GM19397 (cell line): ENCODE results near the gene TMEM125.

Experiments
- ATAC-seq: cut with Tn5 transposase; IDR thresholded peaks from one replicate; pipeline ENCODE4 v1.9.1; 2021; ENCODE audit warnings: mild to moderate bottlenecking, moderate library complexity; ENCODE audit not compliant: unreplicated experiment

The TMEM125 gene

DNA sequence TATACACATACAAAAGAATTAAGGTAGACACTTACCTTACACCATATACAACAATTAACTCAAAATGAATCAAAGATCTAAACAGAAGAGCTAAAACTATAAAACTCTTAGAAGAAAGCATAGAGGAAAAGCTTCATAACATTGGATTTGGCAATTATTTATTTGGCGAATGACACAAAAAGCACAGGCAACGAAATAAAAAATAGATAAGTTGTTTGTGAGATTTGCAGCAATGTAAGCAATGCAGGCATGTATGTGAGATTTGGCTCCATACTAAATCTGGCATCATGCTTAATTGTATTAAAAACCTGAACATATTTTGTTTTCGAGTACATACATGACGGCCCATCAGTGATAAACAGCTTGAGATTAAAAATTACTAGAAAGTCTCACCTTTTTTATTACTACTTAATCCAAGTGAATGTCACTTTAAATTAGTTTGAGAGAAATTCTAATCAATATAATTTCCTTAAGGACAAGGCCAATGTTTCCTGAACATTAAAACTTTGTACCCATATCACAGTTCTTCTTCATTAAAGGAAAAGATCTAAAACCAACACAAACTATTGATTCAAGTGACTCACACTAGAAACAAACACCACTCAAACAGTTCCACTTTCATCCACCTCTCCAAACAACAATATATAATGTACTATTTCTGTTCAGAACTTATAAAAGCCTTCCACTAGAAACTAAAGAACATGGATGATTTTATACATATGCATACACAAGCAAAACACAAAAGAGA is 23.1 kb upstream of the TMEM125 start:
- ATAC-seq: no peak

DNA sequence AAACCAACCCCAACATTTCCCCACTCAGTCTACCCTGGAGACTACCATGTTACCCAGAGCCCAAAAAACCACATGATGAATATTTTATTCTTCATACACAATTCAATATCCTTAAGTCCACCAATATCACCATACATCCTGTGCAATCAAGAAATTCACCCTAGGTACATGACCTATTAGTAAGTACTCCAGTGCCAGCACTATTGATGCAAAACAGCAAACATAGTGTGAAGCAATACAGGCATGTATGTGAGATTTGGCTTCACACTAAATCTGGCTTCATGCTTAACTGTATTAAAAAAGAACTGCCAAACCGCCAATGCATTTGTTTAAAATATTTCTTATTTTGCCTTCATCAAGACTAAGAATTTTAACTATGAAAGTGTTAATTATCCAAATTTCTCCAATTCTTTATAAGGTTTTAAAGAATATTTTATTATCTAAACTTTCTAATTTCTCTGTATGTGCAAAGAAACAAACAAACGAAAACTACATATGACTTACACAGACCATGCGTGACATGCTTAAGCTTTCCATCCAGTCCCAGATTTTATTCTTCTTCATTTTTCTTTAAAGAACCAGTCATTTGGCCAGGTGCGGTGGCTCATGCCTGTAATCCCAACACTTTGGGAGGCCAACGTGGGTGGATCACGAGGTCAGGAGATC is 22.4 kb upstream of the TMEM125 start:
- ATAC-seq: no peak

DNA sequence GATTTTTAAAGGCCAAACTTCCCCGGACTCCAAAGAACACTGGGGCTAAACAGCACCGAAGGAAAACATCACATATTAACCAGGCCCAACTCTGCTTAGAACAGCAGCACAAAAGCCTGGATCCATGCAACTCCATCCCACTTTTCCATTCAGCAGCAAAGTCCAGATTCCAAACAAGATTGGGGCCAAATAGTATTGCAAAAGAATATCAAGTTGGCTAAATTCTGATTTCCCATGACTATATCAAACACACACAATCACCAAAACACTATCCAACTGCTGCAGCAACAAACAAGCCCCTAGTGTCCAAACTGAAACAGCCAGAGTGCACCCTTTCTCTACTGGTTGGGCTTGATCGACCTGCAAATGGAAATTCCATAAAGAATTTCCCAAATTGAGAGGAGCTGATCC is 19.4 kb upstream of the TMEM125 start:
- no peak for ATAC-seq

DNA sequence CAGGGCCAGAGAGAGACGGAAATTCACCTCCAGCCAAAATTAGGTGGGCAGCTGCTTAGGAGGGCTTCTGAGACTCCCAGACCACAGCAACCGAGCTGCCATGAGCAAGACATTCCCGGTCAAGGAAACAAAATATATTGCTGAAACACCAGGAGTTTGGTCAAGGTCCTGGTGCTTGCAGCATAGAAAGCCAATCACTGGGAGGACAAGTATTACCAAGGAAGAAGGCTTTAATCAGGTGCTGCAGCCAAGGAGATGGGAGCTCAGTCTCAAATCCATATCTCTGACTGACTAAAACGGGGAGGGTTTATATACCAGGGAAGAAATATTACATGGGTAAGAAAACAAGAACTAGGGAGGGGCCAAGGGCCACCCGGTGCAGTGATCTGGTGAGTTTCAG is 18.8 kb upstream of the TMEM125 start:
- no peak for ATAC-seq

DNA sequence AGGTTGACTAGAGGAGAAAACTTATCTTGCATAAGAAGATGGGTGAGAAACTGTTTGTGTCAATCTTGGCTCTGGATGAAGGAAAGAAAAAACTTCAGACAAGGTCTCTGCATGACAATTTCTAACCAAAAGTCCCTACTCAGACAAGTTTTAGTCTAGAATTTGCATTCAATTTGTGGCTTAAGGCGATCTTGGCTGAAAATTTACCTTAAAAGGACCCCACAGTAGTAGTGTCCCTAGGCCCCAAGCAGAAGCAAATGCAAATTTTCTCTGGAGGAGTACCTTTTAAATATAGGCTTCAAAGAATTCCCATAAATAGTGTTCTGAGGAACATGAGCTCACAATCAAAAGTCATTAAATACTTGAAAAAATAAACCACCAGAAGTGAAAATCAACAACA is 17.6 kb upstream of the TMEM125 start:
- no peak for ATAC-seq

DNA sequence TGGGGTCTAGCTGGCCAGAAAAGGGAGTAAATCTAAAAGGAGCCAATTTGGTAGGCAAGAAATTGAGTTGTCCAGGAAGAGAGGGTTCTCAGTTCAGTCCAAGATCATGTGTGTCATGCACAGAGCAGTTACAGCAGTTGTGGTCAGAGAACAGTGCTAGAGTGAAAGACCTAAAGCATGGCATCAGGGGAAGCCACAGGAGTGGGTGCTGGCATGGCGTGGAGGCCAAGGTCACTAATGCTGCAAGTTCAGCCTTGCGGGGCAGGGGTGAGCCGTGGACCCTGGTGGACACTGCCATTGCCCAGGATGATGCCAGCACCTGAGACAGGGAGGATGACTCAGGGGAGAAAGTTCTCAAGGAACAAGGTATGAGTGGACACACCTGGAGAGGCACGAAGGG is 16.6 kb upstream of the TMEM125 start:
- ATAC-seq: no peak

DNA sequence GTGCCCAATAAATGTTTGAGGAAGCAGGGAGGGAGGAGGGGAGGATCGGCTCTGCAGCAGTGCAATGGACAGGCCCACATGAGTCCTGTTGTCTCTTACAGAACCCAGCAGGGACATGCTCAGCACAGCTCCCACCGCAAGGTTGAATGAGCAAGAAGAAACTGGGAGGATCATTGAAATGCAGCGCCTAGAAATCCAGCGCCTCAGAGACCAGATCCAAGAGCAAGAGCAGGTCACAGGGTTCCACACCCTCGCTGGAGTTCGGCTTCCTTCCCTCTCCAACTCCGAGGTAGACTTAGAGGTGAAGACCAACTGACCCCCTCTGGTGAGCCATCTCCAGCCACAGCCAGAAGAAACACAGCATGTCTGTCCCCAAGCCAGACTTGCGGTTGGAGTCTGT is 15.9 kb upstream of the TMEM125 start:
- ATAC-seq: no peak

DNA sequence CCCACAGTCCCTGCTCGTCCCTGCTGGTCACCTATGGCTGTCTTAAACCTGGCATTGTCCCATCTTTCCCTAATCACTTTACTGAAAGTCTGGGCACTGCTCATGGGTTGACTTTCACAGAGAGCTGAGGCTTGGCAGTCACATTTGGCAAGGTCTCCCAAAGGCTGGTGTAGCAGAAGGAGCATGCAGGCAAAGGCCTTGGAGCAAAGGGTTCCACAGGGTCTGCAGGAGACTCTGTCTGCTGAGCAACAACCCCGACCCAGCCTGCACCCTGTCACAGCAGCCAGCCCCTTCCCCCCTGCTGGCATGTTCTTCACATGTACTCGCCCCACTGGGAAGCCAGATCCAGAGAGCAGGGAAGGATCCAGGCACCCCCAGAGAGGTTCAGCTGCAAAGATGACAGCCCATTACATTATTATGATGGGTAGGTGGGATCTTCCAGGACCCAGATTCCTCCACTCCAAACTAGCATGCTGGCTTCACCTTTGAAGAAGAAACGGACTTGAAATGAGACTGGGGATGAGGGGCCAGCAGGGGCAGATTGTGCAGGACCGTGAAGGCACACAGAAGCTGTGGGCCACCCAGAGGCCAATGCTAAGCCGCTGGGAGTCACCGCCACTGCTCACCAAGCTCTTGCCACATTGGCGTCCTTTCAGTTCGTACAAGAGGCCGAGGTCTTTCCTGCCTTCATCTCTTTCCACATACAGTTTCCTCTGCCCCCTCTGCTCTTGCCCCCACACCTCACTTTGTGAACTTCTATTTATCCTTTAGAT is 14.2 kb upstream of the TMEM125 start:
- ATAC-seq: no peak

DNA sequence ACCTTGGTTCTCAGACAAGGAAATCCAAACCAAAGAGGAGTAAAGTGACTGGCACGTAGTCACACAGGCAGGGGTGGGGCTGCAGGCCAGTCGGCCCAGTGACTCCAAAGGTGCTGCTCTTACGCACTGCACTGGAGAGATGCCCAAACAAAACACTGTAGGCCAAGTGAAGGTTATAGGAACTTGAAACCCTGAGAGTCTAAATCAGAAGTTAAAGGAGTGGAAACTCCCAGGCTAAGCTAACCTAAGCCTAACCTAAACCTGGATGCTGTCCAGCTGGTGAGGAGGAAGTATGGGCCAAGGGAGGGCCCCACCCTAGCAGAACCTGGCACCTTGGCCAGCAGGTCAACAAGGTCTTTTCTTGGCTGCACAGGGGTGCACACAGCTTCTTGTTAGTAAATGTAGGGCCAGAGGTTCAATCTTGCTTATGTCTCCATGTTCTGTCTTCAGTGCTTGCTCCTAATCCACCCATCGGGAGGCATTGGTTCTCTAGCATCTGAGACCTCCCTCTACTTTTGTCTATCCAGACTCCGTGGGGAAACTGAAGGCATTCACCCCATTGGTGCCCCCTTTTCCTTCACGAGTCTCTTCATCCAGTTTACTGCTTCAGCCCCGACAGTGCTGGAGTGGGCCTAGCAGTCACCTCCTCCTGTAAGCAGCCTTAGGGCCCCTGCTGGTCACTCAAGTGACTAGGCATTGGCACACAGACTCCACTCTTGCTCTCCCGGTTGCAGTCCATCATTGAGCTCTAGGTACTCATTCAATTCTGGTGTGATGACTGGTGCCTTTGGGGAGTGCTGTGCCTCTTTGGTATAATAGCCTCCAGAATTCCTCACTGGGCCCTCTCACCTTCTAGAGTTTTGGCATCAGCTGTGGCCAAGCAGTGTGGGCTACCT is 12.9 kb upstream of the TMEM125 start:
- no peak for ATAC-seq

DNA sequence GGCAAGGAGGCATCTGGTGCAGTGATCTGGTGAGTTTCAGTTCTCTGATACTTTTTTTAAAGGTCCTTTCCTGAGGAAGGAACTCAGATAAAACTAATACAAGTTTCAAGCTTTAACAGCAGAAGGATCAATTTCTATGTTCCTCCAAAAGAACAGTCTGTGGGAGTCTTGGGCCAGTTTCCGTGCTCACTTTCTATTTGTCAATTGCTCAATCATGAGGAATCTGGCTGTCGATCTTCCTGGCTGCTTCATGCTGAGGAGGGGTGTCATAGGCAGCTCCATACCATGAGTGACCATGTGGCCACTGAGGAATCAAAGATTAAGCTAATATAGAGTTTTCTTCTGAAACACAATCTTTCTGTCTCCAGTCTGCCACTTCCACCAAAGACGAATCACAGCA is 11.4 kb upstream of the TMEM125 start:
- ATAC-seq: no peak

DNA sequence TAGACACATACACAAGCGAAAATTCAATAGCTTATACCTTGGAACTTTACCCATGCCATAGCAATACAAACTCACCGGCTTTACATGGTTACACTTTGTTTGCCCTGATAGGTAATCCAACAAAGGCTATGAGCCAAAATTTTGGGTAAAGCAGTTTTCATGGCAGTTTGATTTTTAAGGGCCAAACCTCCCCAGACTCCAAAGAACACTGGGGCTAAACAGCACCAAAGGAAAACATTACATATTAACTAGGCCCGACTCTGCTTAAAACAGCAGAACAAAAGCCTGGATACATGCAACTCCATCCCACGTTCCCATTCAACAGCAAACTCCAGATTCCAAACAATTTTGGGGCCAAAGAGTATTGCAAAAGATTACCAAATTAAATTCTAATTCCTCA is 4.4 kb upstream of the TMEM125 start:
- ATAC-seq: no peak

DNA sequence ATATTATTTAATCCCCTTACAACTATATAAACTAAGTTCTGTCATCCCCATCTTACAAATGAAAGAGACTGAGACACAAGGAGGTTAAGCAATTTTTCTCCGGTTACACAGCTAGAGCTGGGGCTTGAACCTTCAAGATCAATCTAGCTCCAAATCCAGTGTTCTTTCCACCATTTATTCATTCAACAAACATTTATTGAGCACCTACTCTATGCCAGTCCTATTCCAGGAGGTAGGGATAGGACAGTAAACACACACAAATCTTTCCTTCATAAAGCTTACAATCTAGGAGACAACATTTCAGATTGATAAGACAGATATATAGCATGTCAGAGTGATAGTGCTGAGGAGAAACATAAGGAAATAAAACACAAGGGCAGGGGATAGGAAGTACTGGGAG is 2.9 kb upstream of the TMEM125 start:
- no peak for ATAC-seq

DNA sequence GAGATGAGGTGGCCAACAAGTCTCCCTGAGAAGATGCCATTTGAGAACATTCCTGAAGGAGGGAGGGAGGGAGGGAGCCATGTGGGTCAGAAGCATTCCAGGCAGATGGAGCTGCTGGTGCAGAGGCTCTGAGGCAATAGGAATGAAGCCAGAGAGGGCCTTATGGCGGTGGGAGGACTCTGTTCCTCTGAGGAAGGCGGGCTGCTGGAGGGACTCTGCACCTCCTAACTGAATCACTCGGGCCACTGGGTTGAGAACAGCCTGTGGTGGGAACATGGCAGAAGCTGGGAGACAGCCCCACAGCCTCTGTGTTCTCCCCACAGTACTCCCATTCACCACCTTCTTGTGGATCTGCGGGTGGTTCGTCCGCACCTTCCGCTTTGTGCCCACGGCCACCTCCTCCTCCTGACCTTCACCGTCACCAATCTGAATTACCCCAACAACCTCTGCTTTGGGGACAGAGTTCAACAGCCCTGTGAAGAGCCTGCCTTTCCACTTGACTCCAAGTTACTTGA is 2.4 kb upstream of the TMEM125 start:
- no peak for ATAC-seq

DNA sequence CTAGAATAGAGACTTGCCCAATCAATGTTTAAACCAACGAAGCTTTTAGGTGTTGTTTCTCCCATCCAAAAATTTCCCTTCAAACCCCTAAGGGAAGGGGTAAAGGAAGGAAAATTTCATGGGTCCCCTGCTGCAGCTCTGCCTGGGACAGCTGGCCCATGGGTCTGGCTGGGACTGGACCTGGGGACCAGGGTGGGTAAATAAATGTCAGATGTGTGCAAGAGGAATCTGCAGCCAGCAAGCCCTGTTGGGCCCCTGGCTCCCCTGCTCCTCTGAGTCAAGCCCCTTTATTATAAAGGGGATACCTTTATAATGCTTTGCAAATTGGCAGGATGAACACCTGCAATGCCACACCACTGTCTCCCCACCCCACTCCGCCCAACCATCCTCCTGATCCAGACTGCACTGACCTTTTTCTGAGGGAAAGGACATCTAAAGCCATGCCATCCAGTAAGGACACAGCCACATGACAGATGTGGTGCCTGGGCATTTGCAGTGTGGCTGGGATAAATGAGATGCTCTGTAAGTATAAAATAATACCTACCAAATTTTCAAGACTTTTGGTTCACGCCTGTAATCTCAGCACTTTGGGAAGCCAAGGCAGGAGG is 1.9 kb upstream of the TMEM125 start:
- ATAC-seq: no peak

DNA sequence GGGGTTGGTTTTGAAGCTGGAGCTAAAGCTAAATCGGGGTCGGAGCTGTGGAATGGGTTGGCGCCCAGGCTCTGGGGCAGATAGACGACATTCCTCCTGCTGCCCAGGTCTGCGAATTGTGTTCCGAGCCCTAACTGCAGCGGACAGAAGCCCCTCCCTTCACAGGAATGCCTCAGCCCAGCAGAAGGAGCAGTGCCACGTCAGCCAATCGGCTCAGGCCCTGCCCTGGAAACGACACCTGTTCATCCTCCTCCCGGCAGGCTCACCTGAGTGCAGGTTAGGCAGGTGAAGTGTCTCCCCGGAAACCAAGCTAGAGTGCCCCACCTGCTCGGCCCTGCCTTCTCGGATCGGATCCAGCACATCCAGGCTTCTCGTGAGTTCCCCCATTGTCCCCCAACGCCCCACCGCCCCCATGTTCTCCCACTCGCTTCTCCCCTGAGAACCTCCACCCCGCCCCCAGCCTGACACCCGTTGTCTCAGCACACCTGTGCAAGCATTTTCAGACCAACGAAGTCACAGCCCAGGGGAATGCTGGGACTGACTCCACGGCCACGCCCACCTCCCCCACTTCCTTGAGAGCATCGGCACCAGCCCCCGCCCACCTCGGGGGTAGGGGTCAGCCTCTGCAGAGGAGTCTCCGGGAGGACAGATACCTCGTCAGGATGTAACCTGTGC is 775 bp downstream of the TMEM125 start:
- no peak for ATAC-seq

DNA sequence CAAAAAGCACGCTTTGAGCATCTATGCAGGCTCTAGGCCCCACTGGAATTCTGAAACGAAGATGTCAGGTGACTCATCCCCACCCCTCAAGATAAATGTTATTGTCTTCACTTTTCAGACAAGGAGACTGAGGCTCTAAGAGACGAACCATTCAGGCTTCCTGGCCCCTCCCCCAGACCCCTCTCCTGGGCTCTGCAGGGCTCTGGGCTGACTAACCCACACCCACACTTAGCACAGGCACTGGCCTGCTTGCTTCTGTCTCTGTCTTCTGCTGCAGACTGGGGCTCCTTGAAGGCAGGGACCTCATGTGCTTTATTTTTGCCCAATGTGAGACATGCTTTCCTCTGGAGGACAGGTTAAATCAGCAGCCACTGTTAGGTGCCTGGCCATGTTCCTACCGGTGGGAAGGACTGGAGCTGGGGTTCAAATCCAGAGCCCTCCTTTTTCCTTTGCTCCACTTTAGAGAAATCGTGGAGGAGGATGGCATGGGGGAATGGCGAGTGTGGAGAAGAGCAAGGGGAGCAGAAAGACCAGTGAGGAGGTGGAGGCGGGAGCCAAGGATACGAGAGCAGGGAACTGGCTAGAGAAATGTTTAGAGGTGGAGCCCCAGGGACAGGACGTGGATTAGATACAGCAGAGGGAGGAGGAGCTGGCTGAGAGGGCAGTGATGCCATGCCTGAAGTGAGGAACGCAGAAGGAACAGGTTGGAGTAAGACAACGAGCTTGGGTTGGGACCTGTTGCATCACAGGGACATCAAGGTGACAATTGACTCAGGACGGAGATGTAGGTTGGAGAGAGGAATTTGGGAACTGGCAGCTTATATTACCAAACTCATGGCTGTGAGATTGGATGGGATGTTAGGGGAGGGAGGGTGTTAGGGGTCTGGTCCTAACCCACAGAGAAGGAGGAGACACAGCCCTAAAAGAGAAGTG is 1.7 kb downstream of the TMEM125 start:
- ATAC-seq: no peak

DNA sequence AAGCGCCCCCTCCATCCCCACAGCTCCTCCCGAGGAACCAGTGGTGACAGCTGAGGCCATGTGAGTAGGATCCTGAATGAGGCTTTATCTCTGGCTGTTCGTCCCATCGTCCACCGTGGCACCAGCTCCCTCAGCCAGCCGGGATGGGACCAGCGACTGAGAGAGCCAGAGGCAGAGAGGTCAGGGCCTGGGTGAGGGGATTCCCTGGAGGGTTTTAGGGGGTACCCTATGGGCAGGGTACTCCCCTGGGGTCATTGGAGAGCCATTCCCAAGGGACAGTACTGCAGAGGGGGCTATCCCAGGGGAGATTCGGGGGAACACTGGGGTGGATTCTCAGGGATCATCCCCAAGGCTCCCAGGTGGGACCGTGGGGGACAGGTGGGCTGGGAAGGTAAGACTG is 2.4 kb downstream of the TMEM125 start:
- ATAC-seq: no peak
